IPS-NIHi11 (cell line): ENCODE data around the gene RPL7A.
"Not testable (repeated sequence)": the region's sequence is repeated elsewhere in the genome, so short reads cannot be mapped to it uniquely, and the experiment has no call there.

ENCODE experiments used
- DNase-seq: peaks from one replicate; pipeline ENCODE4 v3.0.0; 2012; ENCODE audit warnings: mixed read lengths, low spot score

Gene RPL7A

DNA sequence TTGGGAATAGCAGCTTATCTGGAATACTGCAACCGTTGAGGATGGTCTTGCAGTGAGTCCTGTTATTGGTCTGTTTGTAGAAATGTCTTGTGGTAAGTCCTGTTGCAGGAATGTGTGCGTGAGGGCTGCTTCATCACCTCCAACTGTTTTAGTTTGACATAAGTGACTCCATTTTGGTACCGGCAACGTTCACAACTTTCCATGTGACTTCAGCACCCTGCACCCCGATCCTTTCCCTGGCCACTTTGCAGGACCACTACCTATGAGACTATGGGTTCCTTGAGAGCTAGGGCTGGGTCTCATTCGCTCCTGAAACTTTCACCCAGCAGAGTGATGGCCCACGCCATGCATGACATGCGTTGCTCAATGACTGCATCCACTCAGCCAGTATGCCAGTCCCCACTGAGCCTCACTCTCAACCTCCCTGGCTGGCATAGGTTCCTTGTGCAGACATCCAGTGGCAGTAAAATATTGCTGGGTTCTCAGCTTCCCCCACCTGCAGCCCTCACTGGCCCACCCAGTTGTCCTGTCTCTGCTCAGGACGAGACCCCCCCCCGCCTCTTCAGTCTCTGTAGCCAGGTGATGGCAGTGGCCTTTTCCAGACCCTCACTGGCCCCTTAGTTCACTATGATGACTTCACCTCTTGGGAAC lies 20.1 kb upstream of the RPL7A start:
- no peak for DNase-seq

DNA sequence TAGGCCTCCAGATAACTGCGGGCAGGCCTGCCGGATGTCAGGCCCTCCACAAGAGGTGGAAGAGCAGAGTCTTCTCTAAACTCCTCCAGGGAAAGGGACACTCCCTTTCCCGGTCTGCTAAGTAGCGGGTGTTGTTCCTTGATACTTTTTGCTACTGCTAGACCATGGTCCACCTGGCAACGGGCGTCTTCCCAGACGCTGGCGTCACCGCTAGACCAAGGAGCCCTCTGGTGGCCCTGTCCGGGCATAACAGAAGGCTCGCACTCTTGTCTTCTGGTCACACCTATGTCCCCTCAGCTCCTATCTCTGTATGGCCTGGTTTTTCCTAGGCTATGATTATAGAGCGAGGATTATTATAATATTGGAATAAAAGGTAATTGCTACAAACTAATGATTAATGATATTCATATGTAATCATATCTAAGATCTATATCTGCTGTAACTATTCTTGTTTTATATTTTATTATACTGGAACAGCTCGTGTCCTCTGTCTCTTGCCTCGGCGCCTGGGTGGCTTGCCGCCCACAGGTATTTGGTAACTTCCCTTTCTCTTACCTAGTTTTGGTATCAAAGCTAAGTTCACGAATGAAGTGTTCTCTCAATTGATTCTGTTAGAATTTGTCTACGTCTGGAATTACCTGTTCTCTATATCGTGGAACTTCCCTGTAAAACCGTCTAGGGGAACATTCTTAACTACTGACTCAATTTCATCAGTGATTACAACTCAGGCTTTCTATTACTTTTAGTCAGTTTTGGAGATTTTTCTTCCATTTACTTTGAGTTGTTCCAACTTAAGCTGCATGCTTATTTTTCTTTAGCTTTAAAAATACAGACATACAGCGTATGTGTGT lies 18.5 kb upstream of the RPL7A start:
- DNase-seq, result not testable (repeated sequence)

DNA sequence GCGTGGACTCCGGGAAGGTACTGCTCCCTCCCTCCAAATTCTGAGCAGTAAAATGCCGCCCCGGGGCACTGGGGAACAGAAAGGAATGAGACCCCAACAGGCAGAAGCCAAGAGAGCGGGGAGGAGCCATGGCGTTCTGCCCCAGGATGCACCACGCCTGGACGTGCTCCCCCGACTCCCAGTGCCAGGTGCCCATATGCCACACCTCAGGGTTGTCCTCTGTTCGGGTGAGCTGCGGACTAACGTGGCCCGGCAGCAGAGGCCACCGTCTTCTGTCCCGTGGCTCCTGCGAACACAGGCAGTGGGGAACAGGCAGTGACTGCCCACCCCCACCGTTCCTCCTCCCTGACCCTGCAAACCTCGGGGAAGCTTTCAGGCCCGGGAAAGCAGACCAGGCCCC lies 16.8 kb upstream of the RPL7A start:
- DNase-seq, result no peak

DNA sequence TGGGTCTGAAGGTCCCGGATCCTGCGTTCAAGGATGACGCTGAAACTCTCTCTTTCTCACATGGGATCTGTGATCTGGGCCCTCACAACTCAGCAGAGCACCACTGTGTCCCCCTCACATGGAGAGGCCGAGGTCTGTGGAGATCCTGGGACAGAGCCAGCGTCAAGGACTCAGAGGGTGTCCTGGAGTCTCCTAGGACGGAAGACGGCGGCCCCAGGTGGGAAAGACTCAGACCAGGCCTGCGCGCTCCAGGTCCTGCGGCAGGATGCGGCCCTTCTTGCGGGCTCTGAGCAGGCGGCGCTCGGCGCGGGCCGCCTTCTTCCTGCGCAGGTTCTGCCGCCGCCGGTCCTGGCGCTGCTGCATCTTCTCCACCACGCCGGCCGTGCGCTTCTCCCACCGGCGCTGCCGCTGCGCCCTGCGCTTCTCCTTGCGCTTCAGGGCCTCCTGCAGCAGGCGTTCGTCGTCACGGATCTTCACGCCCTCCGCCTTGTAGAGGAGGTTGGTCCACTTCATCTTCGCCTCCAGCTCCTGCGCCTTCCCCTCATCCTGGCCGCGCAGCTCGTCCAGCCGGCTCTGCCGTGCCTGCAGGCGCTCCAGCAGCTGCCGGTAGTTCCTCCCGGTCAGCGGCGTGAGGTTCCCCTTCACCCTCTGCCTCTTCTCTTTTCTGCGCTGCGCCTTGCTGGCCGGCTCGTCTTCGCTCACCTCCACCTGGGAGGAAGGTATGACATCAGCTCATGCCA lies 16.2 kb upstream of the RPL7A start:
- no peak for DNase-seq

DNA sequence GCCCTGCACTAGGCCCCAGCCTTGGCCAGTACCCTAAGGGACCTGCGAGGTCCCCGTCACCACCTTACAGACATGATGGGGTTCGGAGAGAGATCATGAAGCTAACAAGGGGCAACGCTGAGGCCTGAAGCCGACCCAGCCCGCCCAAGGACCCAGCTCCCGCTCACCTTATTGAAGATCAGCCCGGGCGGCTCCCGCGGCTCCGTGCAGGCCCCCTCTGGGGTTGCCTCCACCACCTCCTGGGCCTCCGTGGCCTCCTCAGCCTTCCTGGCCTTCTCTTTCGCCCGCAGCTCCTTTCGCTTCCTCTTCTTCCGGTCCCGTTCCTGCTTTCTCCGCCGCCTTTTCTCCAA lies 15.7 kb upstream of the RPL7A start:
- no peak for DNase-seq

DNA sequence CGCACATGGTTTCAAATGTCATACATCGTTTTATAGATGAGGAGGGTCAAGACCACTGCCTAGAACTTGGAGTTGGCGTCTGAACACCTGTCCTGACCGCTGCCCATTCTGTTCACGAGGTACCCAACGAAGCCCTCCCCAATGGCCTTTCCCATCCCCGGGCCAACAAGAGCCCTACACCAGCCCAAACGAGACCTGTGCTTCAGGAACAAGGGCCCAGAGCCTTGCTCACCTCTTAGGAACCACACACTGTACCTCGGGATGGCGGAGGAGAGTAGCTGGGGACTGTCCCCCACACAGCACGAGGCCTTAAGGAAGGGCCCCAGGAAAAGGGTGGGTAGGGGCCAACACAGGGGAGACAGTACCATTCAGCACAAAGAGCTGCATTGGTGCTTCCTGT lies 15.0 kb upstream of the RPL7A start:
- DNase-seq, result no peak

DNA sequence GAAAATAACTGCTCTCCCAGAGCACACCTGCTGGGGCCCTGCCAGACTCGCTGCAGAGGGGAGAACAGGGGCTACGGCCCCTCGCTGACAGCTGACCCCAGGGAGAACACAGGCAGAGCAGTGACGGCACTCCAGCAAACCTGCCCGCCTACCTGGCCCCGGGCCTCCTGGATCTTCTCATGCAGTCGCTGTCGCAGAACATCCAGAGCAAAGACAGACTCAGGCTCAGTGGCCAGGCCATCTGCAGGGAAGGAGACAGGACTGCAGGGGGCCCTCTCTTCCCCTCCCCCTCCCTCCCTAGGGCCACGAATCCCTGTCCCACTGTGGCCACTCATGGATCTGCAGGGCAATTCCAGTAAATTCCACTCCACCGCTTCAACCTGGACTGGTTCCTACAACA lies 14.5 kb upstream of the RPL7A start:
- DNase-seq, result no peak

DNA sequence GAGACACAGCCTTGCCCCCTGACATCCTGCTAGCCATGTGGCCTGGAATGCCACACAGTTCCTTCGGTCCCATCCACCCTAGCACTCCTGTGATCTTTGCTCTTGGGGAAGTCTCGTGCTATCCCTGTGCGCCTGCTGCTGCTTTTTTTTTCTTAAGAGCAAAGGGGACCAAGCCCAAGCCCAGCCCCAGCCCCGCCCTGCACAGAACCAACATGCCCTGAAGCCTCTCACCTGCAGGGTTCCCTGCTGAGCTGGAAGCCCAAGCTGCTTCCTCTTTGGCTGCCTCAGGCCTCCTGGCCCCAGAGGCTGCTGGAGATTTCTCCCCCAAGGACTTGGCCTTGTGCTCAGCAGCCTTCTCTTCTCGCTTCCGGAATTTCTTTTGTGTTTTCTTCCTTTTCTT lies 13.9 kb upstream of the RPL7A start:
- DNase-seq, result no peak

DNA sequence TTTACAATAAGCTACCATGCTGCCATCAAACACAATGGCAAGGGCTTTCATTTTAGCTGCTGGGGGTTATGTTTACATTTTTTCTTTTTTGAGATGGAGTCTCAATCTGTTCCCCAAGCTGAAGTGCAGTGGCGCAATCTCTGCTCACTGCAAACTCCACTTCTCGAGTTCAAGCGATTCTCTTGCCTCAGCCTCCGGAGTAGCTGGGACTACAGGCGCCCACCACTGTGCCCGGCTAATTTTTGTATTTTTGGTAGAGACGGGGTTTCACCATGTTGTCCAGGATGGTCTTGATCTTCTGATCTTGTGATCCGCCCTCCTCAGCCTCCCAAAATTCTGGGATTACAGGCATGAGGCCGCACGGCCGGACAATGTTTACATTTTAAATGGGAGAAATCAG lies 13.1 kb upstream of the RPL7A start:
- DNase-seq, result not testable (repeated sequence)

DNA sequence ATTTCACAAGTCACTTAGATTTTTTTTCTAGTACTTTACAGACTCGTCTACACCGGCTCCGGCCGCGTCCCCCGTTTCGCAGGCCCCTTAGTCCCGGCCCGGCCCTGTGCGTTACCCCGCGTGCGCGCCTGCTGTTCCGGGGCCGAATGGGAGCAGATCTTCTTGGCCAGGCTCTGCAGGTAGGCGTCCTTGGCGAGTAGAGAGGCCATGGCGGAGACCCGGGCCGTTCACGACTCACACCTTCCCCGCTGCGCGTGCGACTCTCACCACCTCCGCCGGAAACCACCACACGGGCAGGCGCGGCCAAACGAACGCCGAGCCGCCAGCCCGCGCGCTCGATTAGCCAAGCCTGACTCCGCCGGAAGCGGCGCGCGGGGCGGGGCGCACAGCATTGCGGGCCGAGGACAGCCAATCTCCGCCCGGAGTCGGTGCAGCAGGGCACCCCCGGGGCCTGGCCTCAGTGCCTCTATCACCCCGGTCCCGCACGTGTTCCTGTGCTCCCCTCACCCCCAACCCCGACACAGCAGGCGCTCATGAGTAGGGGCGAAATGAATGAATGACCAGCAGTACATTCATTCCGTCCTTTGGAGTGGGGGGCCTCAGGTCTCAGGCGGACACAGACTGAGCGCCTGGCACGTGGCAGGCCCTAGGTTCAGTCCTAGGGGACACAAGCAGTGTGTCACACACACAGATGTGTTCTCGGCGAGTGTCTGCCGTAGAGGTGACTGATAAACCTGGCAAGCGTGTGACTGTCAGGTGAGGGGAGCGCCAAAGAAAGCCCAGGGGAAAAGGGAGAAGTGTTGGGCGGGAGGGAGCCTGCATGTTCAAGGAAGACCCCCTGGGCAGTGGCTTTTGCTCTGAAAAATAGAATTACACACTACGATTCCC lies 11.8 kb upstream of the RPL7A start, which contains the start of gene SURF6:
Gene SURF6, minus strand, starts transcription at position 265 of the 888 bp plus-strand sequence. Its CDS starts 56 bp downstream, at position 209.
- peak; percentile 93 for DNase-seq

DNA sequence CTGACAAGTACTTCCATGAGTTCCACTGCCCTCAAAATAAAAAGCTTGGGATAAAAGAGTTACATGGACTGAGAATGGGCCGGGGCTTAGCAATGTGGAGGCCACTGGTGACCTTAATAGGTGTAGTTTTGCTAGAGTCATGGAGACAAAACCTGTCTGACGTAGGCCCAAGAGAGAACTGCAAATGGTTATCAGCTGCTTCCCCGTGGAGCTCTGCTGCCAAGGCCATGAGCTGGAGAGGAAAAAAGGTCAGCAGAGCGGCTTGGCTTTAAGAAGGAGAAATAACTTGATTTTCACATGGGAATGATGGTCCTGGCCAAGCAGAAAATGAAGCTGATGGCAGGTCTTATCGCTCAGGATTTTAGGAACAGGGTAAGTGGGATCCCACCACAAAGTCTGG lies 8.4 kb upstream of the RPL7A start:
- DNase-seq, result no peak

DNA sequence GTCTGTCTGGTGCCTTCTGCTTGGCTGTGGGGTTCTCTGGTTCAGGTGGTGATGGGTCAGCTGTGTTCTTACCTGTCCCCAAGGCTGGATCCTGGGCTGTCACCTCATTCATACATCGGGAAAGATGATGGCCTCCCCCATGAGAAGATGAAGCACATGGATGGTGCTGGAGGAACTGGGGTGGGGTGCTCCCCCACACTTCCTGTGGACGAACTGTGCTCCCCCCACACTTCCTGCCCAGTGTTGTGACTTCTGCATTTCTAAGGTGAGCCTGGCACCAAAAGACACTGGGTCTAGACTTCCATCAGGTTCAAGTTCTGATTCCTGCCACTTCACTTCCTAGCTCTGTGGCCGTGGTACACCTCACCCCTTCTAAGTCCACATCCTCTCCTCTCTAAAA lies 7.8 kb upstream of the RPL7A start:
- no peak for DNase-seq

DNA sequence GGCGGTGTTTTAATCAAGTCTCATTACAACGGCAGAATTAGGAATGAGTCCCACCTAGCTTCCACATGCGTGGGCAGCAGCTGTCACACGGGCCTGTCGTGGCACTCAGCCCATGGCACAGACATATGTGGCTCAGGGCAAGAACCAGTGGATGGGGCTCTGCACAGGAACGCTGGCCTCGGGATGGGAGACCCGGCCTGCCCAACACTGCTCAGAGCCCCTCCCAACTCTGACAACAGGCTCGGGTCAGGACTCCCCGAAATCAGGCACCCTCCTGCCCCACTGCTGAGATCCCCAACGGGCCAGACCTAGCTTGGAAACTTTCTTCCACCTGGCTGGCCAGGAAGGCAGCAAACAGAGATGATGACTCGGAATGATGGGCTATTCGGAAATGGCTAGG lies 7.1 kb upstream of the RPL7A start:
- DNase-seq, result no peak

DNA sequence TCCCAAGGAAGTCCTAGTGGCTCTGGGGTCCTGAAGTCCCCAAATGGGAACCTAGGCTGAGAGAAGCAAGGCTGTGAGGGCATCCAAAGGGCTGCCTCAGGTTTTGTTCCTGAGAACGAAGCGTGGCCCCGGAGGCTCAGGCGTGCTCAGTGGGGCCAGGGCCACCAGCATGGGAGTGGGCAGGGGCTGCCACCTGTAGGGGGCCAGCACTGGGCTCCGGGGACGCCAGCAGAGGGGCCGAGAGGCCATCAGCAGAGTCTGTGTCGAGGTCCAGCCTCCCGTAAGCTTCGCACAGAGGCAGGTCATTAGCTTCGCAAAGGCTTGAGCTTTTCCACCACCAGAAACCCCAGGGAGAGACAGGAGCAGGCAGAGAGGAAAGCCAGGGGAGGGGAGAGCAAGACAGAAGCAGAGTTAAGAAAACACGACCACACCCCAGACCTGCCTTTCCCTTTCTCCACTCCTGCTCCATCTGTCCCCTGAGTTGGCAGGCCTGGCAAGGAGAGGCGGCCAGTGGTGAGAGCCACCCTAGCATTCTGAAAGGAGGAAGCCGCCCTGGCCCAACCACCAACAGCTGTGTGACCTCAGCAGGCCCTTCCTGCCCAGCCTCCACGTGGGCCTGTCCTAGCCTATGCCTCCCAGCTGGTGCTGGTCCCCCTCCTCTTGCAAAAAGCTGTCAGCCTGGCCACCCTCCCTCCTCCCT lies 6.5 kb upstream of the RPL7A start:
- DNase-seq, result no peak

DNA sequence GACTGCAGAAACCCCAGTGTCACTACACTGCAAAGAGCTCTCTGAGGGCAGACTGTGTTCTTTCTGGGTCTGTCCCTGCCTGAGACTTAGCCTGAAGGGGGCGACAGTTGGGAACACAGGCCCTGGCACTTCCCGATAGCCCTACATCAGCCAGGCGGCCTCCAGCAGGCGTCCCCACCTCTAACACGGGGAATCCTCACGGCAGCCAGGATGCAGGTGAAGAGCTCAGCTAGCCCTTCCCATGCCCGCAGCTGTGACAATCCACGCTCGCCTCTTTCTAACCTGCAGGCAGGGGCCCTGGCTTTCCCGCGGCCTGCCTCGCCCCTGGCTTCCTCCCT lies 6.0 kb upstream of the RPL7A start:
- peak; percentile 67 for DNase-seq

DNA sequence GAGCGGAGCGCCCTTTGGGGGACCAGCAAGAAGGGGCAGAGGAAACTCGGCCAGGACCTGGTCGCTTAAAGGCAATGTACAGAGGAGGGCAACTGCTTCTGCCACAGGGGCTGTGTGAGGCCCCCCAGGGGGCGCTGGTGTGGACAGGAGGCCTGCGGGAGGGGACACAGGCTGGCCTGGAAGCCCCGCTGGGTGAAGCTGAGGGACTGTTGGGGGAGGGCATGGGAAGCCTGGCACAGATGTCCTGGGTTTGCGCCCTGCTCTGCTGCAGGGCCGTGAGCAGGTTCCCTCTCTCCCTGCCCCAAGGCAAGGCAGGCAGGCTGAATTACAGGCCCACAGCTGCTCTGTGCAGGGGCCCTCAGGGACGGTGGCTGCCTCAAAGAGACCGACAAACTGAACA lies 5.4 kb upstream of the RPL7A start:
- DNase-seq, result no peak

DNA sequence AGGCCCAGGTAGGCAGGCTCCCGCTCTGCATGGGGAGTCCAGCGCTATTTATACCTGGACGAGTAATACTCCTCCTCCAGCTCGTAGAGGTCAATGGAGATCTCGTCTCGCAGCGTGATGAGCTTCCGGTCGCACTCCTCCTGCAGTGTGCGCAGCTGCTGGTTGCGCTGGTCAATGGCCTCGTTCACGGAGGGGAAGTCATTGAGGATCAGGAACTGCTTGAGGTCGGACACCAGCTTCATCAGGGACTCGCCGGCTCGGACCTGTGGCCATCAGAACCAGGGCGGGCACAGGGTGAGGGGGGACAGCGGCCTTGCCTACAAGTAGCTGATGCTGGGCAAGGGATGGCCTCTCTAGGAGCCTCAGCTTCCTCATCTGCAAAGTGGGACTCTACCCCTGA lies 3.9 kb upstream of the RPL7A start:
- DNase-seq, result no peak

DNA sequence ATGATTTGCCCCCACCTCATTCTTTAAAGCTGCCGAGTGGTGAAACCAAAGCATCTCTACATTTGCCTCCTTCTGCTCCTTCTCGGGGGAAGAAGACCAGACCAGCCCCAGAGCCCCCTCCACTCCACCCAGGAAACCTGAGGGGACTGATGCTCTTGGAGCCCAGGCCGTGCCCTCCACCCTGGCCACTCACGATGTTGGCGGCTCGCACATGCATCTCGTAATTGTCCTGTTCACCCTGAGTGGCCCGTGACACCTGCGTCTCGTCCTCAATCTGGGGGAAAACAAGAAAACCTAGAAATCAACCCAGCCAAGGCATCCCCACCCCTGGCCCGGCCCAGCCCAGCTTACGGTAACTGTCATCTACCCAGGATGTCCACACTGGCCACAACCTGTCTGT lies 3.0 kb upstream of the RPL7A start:
- DNase-seq, result no peak

DNA sequence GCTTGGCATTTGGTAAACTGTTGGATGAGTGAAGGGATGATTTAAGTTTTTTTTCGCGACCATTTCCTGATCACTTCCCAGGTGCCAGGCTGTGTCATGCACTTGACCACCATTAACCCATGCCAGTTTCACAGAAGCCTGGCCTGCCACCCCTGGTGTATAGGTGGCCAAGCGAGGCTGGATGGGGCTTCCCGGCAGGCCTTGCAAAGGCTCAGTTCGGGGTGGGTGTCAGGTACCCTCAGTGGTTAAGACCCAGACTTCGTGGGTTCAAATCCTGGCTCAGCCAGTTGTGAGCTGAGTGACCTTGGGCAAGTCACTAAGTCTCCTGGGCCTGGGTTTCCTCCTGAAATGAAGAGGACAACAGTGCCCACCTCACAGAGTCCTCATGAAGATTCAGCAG lies 2.4 kb upstream of the RPL7A start:
- DNase-seq, result no peak

DNA sequence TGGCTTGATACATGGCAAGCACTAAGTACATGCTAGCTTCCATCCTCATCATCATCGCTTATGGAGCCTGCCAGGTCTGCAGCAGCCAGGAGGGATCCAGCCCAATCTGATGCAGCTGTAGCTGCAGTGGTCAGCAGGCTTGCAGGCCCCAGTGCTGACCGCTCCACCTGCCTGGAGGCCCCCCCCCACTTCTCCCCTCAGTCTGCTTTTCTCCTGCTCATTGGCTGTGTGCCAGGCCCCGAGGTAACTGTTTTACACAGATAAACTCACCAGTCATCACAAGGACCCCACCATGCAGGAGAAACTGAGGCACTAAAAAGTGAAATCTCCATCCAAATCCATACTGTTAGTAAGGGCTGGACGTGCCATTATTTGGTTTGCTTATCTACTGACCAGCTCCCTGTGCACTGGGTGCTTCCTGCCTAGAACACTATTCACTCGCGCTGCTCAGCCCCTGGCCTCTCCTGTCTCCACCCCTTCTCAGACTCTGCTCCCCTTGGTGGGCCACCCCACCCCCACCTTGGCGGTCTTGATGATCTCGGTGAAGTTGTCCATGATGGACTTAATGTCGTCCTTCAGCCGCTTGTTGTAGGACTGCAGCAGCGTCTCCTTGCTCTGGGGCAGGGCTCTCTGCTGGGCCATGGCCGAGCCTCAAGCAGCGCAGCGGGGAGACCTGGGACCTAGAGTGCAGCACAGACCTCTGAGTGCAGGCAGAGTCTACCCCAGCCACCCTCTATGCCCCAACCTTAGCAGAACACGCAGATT lies 1.8 kb upstream of the RPL7A start:
- DNase-seq, result no peak

DNA sequence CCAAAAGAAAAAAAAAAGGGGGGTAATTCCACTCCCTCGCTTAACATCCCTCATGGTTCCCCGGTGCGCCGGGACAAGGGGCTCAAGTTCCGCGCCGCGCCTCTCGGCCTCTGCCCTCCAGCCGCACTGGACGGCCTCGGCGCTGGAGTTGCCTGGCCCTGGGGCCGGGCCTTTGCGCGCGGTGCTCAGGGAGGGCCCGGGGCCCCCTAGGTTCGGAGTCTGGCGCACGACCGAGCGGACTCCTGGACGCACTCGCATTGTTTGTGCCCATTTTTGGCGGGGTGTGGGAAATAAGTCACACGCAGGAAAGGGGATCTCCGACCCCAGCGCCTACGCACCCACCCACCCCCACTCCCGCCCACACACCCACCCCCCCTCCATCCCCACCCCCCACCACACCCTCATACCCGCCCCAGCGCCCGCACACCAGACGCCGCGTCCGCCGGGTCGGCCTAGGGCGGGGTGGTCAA lies 468 bp upstream of the RPL7A start:
- DNase-seq, result peak; percentile 74
